Astrocyte (in vitro differentiated cells and primary cell): Measurements from ENCODE around the gene PLD1. TPM values are rescaled to one million over a fixed set of nuclear protein-coding genes. Genes with fewer than 3 reads are reported as not detected.

Source experiments
- DNase-seq: peaks from one replicate; pipeline ENCODE4 v3.0.0-alpha.2; 2010; ENCODE audit warnings: low read depth
- FAIRE-seq: peaks from 2 replicates; lab custom pipeline; 2011; peaks lifted over from hg19 to GRCh38; lab: Jason Lieb, UNC
- H2AFZ ChIP-seq: 2 replicates; pipeline ENCODE4 v1.6.0; 2012; ENCODE audit warnings: low read depth, low read length, inconsistent platforms
- H3K27ac ChIP-seq: 2 replicates; pipeline ENCODE4 v1.5.1; 2011; ENCODE audit warnings: low read depth, low read length, inconsistent platforms
- H3K27me3 ChIP-seq: 2 replicates; pipeline ENCODE4 v1.6.0; 2011; ENCODE audit warnings: low read length, inconsistent platforms; ENCODE audit not compliant: insufficient read depth
- H3K36me3 ChIP-seq: 2 replicates; pipeline ENCODE4 v1.5.1; 2011; ENCODE audit warnings: low read length, inconsistent platforms; ENCODE audit not compliant: insufficient read depth
- H3K4me1 ChIP-seq: 2 replicates; pipeline ENCODE4 v1.5.1; 2011; ENCODE audit warnings: low read length, inconsistent platforms; ENCODE audit not compliant: insufficient read depth
- H3K4me2 ChIP-seq: 2 replicates; pipeline ENCODE4 v1.6.0; 2012; ENCODE audit warnings: low read length, inconsistent platforms
- H3K4me3 ChIP-seq: 2 replicates; pipeline ENCODE4 v1.5.1; 2011; ENCODE audit warnings: low read depth, mild to moderate bottlenecking, low read length, inconsistent platforms; ENCODE audit not compliant: insufficient read depth
- H3K79me2 ChIP-seq: 2 replicates; pipeline ENCODE4 v1.6.0; 2012; ENCODE audit warnings: mild to moderate bottlenecking, low read length, inconsistent platforms; ENCODE audit not compliant: insufficient read depth
- H3K9ac ChIP-seq: 2 replicates; pipeline ENCODE4 v1.6.0; 2012; ENCODE audit warnings: mild to moderate bottlenecking, low read length, inconsistent platforms
- H3K9me3 ChIP-seq: 2 replicates; pipeline ENCODE4 v1.5.1; 2012; ENCODE audit warnings: low read depth, mild to moderate bottlenecking, low read length, inconsistent platforms; ENCODE audit not compliant: insufficient read depth
- H4K20me1 ChIP-seq: 2 replicates; pipeline ENCODE4 v1.6.0; 2012; ENCODE audit warnings: low read length, inconsistent platforms; ENCODE audit not compliant: insufficient read depth
- H3K27ac Mint-ChIP-seq: one replicate; pipeline ENCODE4 v1.8.0; 2021; ENCODE audit warnings: mild to moderate bottlenecking, mixed read lengths; ENCODE audit not compliant: unreplicated experiment
- H3K27me3 Mint-ChIP-seq: one replicate; pipeline ENCODE4 v1.8.0; 2021; ENCODE audit warnings: low read depth, mixed read lengths; ENCODE audit not compliant: unreplicated experiment
- H3K36me3 Mint-ChIP-seq: one replicate; pipeline ENCODE4 v1.8.0; 2021; ENCODE audit warnings: low read depth, mixed read lengths; ENCODE audit not compliant: unreplicated experiment
- H3K4me1 Mint-ChIP-seq: one replicate; pipeline ENCODE4 v1.8.0; 2021; ENCODE audit warnings: low read depth, mixed read lengths; ENCODE audit not compliant: unreplicated experiment
- H3K4me3 Mint-ChIP-seq: one replicate; pipeline ENCODE4 v1.8.0; 2021; ENCODE audit warnings: mild to moderate bottlenecking, moderate library complexity, mixed read lengths; ENCODE audit not compliant: unreplicated experiment
- H3K9me3 Mint-ChIP-seq: one replicate; pipeline ENCODE4 v1.8.0; 2021; ENCODE audit warnings: mild to moderate bottlenecking, mixed read lengths; ENCODE audit not compliant: unreplicated experiment
- EZH2 ChIP-seq: IDR thresholded peaks from 2 replicates; pipeline ENCODE4 v1.6.1; 2012; ENCODE audit warnings: mild to moderate bottlenecking, low read length, inconsistent platforms; ENCODE audit not compliant: insufficient read depth
- total RNA-seq: library from RNA; stranded (reverse); gene quantifications from 2 replicates; pipeline ENCODE4 v1.2.1, GENCODE V29; 2021
- TF ChIP-seq, protein P1 (sequence below): IDR thresholded peaks from 2 replicates; pipeline ENCODE4 v1.5.1; 2011; ENCODE audit warnings: low read depth, mild to moderate bottlenecking, inconsistent platforms, low read length, moderate library complexity; ENCODE audit not compliant: insufficient read depth

PLD1 gene
- total RNA-seq, 1 donor from 2014 or later = 21.5 TPM

DNA sequence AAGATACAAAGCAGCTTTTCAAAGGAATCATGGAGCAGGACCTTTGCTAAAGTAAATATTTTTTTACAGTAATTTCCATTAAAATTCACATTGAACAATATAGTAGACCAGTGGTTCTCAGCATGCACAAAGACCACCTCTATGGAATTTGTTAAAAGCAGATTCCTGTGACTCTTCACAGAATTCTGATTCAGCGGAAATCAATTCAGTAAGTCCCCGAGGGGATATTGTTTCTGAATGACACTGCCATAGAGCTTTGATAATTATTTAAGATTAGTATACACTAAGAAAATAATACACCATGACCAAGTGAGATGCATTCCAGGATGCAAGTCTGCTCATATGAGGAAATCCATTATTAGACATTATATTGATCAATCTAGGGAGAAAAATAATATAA lies 188.2 kb downstream of the PLD1 start:
- peaks cover 13% of the 10 kb centered on the region for H3K36me3 Mint-ChIP-seq

DNA sequence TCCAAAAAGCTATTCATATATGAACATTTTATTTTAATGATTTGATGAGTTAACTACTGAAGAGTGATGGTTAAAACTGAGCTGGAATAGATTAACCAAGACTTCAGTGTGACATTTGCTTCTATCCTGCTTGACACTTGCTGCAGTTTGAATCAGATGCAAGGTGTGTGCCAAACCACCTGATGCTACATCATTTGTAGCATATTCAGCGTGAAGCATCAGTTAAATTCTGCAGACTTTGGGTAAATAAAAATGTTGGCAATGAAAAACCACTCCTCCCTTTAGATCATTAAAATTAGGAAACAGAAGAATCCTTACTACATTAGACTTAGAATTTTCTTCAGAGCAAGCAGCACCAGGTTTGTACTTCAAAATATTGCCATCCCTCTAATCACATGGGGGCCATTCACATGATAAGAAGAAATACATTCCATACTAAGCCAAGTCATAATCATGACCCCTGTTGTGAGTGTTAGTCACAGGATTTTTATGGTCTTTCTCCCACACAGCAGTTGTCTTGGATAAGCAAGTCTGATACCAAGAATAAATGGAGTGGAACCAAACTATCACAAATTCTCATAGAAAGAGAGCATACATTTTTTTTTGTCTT lies 189.4 kb downstream of the PLD1 start:
- DNase-seq (peak; percentile 73), FAIRE-seq (peak; percentile 34)
- H3K27ac Mint-ChIP-seq = no peak overlapping the region
- H3K9me3 Mint-ChIP-seq = peaks cover 8% of the 10 kb centered on the region
- peaks cover 25% of the 10 kb centered on the region for H3K36me3 Mint-ChIP-seq
- no peaks in the 10 kb centered on the region for H3K27me3 Mint-ChIP-seq
- no peak overlapping the region for H3K4me3 Mint-ChIP-seq
- Histone ChIP-seq H3K4me2 (peak overlapping the region; percentile 10), H3K9ac (no peak overlapping the region), H2AFZ (no peak overlapping the region), H3K27ac (peak overlapping the region; percentile 20), H3K27me3 (no peaks in the 10 kb centered on the region), H3K36me3 (no peaks in the 10 kb centered on the region), H3K4me1 (peaks cover 12% of the 10 kb centered on the region), H3K79me2 (no peaks in the 10 kb centered on the region), H4K20me1 (no peaks in the 10 kb centered on the region), H3K9me3 (peaks cover 4% of the 10 kb centered on the region), H3K4me3 (no peak overlapping the region)
- TF ChIP-seq EZH2 = no peak
- TF ChIP-seq, protein P1, sequence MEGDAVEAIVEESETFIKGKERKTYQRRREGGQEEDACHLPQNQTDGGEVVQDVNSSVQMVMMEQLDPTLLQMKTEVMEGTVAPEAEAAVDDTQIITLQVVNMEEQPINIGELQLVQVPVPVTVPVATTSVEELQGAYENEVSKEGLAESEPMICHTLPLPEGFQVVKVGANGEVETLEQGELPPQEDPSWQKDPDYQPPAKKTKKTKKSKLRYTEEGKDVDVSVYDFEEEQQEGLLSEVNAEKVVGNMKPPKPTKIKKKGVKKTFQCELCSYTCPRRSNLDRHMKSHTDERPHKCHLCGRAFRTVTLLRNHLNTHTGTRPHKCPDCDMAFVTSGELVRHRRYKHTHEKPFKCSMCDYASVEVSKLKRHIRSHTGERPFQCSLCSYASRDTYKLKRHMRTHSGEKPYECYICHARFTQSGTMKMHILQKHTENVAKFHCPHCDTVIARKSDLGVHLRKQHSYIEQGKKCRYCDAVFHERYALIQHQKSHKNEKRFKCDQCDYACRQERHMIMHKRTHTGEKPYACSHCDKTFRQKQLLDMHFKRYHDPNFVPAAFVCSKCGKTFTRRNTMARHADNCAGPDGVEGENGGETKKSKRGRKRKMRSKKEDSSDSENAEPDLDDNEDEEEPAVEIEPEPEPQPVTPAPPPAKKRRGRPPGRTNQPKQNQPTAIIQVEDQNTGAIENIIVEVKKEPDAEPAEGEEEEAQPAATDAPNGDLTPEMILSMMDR = no peak
- H3K4me1 Mint-ChIP-seq = no peaks in the 10 kb centered on the region

More for the DNA sequence above, 188.2 kb downstream of the PLD1 start:
- Histone ChIP-seq H3K4me1 (peaks cover 12% of the 10 kb centered on the region), H3K27ac (no peak overlapping the region), H3K36me3 (no peaks in the 10 kb centered on the region), H3K4me2 (no peak overlapping the region), H3K9me3 (no peaks in the 10 kb centered on the region), H3K79me2 (no peaks in the 10 kb centered on the region), H4K20me1 (no peaks in the 10 kb centered on the region), H3K9ac (no peak overlapping the region), H2AFZ (no peak overlapping the region), H3K4me3 (no peak overlapping the region), H3K27me3 (no peaks in the 10 kb centered on the region)
- Mint-ChIP-seq H3K27me3 (no peaks in the 10 kb centered on the region), H3K4me3 (no peak overlapping the region), H3K4me1 (no peaks in the 10 kb centered on the region), H3K27ac (no peak overlapping the region), H3K9me3 (peaks cover 4% of the 10 kb centered on the region)
- DNase-seq (no peak), FAIRE-seq (no peak)
- TF ChIP-seq, protein P1 = no peak
- TF ChIP-seq EZH2 = no peak

DNA sequence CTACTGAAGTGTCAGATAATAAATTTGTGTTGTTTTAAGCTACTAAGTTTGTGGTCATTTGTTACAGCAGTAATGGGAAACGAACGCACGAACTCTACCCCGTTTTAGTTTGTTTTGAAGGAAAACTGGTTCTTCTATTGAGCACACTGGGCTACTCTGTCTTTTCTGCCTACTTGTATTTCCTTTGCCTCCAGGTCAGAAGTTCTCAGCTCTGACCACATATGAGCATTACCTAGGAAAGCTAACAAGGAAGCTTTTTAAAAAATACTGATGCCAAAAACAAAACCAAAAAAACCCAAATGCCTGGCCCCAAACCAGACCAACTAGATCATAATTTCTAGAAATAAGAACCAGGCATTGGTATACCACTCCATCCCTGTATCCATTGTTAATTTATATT lies 193.5 kb downstream of the PLD1 start:
- Histone ChIP-seq H4K20me1 (no peaks in the 10 kb centered on the region), H3K79me2 (no peaks in the 10 kb centered on the region), H3K4me1 (peaks cover 9% of the 10 kb centered on the region), H3K27me3 (no peaks in the 10 kb centered on the region), H3K9ac (no peak overlapping the region), H3K36me3 (no peaks in the 10 kb centered on the region), H3K4me3 (no peak overlapping the region), H3K9me3 (peaks cover 4% of the 10 kb centered on the region), H3K4me2 (no peak overlapping the region), H2AFZ (no peak overlapping the region), H3K27ac (no peak overlapping the region)
- H3K4me3 Mint-ChIP-seq = no peak overlapping the region
- TF ChIP-seq EZH2 = no peak
- TF ChIP-seq, protein P1 = no peak
- DNase-seq = no peak
- no peaks in the 10 kb centered on the region for H3K27me3 Mint-ChIP-seq
- H3K9me3 Mint-ChIP-seq = peaks cover 4% of the 10 kb centered on the region
- no peak for FAIRE-seq
- H3K36me3 Mint-ChIP-seq = peaks cover 24% of the 10 kb centered on the region
- H3K27ac Mint-ChIP-seq = no peak overlapping the region
- H3K4me1 Mint-ChIP-seq = peaks cover 5% of the 10 kb centered on the region
